22Rv1 (cell line): ENCODE measurements around the gene IKBKG.

Source experiments
- H3K27ac ChIP-seq: fragments of 450-650 bp; 2 replicates; pipeline ENCODE4 v1.5.1; 2017
- ZFX ChIP-seq: fragments of 450-650 bp; IDR thresholded peaks from 2 replicates; pipeline ENCODE4 v1.6.1; 2017; ENCODE audit warnings: antibody characterized with exemption, borderline replicate concordance
- TF ChIP-seq, protein P1 (sequence below): fragments of 450-650 bp; IDR thresholded peaks from 2 replicates; pipeline ENCODE4 v1.5.1; 2017; ENCODE audit warnings: mild to moderate bottlenecking

Gene IKBKG

DNA sequence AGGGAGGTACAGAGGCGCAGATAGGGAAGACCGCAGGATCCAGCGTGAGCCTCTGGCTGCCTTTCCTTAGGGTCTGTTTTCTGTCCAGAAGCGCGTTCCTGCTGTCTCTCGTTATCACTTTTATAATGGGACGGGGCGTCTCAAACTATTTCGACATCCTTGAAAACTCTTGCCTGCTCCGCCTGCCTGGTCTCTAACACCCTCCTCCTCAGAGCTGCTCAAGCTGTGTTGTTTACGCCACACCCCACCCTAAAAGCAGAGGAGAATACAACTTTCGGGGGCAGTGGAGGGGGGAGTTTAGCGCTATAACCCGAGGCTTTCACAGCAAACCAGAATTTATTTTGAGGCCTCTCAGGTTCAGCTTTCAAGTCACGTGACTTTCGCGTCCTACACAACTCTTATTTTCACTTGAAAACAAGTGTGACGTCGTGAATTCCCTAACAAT, 30.7 kb upstream of the IKBKG start:
- H3K27ac ChIP-seq, result peak overlapping the region; percentile 66
- no peak for TF ChIP-seq ZFX
- TF ChIP-seq, protein P1, sequence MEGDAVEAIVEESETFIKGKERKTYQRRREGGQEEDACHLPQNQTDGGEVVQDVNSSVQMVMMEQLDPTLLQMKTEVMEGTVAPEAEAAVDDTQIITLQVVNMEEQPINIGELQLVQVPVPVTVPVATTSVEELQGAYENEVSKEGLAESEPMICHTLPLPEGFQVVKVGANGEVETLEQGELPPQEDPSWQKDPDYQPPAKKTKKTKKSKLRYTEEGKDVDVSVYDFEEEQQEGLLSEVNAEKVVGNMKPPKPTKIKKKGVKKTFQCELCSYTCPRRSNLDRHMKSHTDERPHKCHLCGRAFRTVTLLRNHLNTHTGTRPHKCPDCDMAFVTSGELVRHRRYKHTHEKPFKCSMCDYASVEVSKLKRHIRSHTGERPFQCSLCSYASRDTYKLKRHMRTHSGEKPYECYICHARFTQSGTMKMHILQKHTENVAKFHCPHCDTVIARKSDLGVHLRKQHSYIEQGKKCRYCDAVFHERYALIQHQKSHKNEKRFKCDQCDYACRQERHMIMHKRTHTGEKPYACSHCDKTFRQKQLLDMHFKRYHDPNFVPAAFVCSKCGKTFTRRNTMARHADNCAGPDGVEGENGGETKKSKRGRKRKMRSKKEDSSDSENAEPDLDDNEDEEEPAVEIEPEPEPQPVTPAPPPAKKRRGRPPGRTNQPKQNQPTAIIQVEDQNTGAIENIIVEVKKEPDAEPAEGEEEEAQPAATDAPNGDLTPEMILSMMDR, result no peak

DNA sequence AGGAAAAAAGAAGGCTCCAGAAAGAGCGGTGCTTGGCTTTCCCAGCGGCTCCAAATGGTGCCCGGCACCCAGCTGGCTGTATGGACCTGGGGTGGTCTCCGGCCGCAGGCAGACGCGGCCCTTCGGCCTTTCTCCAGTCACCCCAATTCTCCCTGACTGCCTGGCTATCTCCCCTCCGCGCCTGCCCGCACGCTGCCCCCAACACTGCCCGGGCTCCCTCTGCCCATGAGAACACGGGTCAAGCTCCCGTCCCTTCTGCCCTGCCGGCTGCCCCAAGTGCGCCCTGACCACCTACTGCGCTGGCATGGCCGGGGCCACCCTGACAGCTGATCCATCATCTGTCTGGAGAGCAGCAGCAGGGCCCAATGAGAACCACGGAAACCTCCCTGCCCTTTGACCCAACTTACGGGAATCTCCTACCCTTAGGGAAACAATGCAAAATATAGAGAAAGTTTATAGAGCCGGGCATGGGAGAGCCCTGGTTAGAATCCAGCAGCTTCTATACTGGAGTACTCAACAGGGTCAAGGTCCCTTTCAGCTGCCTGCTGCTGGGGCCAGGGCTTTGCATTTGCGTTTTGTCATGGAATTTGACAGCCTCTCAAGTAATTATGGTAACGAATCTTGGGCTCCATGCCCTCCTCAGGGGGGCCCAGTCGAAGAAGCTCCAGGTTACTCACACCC, 30.2 kb upstream of the IKBKG start:
- TF ChIP-seq ZFX, result no peak
- H3K27ac ChIP-seq, result no peak overlapping the region; the same call in 1 of the 2 replicates

DNA sequence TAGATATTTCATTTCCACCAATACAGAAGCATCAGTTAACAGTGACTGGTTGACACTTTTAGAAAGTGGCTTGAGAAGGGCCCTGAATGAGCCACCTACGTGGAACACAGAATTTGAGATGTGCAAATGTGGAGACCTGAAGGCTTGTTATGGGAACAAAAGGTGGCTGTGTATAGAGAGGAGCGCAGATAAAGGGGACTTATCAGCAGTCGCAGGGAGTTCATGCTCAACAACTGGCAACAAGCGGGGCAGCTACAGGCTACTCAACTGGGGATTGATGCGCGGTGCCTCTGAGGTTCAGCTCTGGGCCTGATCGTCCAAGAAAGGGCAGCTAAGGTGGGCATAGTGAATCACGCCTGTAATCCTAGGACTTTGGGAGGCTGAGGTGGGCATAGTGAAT, 28.0 kb upstream of the IKBKG start:
- TF ChIP-seq, protein P1, result no peak
- TF ChIP-seq ZFX, result no peak
- no peak overlapping the region for H3K27ac ChIP-seq

DNA sequence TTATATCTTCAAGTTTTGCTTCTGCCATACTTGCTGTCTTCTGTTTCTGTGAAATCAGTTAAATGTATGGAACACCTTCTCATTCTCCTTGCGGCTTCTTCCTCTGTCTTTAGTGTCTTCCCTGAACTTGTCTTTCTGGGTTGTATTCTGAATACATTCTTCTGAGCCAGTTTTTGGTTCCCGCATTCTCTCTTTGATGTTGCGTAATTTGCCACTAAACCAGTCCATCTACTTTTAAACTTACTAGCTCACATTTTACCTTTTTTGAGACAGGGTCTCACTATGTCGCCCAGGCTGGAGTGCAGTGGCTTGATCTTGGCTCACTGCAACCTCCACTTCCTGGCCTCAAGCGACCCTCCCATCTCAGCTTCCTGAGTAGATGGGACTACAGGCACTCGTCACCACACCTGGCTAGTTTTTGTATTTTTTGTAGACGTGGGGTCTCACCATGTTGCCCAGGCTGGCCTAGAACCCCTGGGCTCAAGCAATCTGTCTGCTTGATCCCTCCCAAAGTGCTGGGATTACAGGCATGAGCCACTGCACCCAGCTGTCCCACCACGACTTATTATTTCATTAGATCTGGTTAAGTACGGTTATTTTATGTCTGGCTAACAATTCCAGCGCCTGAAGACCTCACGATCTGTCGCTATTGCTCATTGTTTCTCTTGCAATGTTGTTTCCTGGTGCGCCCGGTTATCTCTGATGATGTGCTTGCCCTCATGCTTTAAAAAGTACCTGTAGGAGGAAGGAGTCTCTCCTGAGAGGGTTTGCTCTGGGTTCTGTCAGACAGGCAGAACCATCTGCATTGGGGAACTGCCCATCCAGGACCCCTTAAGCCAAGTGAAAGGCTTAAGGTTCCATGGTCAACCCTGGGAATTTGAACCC, 21.6 kb upstream of the IKBKG start:
- TF ChIP-seq, protein P1, result no peak
- no peak for TF ChIP-seq ZFX
- no peak overlapping the region for H3K27ac ChIP-seq

DNA sequence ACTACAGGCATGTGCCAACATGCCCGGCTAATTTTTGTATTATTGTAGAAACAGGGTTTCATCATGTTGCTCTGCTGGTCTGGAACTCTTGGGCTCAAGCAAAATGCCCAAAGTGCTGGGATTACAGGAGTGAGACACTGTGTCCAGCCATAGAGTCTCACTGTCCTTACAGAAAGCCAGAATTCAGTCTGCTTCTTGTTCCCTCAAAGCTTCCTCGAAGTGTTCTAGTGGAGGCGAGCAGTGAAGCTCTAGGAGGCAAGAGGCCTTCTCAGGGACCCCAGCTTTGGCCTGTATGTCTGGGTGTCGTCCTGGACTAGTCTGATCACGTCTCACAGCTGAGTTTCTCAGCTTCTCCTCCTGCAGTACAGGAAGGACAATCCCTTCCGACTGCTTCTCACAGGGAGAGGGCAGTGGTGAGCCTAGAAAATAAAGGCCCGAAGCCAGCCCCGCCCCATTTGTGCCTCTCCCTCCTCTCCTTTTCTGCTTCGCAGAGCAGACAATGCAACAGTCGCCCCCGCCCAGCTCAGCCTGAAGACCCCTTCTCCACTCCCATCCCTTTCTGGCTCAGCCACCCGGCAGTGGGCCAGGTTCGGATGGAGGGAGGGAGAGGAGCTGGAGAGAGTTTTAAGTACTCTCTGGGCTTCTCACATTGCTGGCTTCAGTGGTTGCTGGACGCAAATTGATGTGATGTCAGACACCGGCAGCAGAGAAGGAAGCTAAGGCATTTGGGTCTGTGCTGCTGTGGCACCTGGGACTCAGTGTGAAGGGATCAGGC, 20.3 kb upstream of the IKBKG start:
- H3K27ac ChIP-seq, result peak overlapping the region; percentile 50
- no peak for TF ChIP-seq ZFX
- TF ChIP-seq, protein P1, result peak; percentile 69

DNA sequence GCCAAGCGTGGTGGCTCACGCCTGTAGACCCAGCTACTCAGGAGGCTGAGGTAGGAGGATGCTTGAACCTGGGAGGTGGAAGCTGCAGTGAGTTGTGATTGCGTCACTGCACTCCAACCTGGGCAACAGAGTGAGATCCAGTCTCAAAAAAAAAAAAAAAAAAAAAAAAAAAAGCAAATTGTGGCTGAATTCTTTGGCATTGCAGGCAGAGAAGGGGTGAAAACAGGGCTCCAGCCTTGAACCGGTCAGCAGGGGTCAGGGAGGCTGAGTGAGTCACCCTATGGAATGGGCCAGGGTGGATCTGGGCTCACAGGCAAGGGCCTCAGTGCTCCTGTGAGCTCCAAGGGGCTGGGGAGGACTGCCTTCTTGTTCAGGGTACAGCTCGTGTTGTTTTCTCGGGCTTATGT, 18.2 kb upstream of the IKBKG start:
- no peak overlapping the region for H3K27ac ChIP-seq
- no peak for TF ChIP-seq ZFX
- TF ChIP-seq, protein P1, result no peak

DNA sequence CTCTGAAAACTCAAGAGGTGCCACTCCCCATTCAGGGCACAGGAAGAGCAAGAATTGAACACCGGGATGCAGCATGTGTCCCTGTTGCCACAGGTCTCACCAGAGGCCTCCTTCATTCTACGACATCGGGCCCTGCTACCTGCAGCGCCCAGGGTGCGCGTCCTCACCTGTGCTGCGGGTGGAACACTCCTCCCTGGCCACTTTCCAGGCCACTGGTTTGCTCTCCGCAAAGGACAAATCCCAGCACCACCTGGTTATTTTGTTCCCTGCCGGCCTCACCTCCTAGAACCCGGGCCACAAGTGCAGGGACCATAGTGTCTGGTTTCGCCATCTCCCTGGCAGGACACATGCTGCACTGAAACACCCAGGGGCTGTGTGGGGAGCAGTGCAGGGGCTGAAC, 17.1 kb upstream of the IKBKG start:
- no peak overlapping the region for H3K27ac ChIP-seq
- TF ChIP-seq, protein P1, result no peak
- TF ChIP-seq ZFX, result no peak
